ENCODE measurements around the gene ASCL5.

DNA sequence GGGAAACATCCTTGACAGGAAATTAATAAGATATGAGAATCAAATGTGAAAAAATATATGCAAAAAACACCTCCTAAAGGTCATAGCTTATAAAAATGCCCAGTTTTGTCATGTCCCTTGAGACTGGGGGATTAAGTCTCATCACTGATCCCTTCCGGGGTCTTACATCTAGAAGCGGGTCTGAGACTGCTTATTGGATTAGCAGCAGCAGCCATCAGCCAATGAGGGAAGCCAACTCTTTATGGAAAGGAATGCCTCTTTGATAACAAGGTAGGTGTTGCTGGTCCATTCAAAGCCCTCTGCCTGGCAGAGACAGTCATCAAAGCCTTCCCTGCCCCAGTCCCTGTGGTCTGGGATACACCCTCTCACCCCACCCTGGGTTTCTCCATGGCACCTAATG, 10.9 kb downstream of the ASCL5 start:
- no peak for TF ChIP-seq POLR2A (IDR thresholded peaks at IDR 0.05)
- TF ChIP-seq, protein P1, sequence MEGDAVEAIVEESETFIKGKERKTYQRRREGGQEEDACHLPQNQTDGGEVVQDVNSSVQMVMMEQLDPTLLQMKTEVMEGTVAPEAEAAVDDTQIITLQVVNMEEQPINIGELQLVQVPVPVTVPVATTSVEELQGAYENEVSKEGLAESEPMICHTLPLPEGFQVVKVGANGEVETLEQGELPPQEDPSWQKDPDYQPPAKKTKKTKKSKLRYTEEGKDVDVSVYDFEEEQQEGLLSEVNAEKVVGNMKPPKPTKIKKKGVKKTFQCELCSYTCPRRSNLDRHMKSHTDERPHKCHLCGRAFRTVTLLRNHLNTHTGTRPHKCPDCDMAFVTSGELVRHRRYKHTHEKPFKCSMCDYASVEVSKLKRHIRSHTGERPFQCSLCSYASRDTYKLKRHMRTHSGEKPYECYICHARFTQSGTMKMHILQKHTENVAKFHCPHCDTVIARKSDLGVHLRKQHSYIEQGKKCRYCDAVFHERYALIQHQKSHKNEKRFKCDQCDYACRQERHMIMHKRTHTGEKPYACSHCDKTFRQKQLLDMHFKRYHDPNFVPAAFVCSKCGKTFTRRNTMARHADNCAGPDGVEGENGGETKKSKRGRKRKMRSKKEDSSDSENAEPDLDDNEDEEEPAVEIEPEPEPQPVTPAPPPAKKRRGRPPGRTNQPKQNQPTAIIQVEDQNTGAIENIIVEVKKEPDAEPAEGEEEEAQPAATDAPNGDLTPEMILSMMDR (IDR thresholded peaks at IDR 0.05) = no peak

All from adrenal gland (tissue), 5 donors.